ENCODE data around the gene PGAP1.

The PGAP1 gene

GRCh38 chr2:196801674-196802261, 124.7 kb downstream of the PGAP1 start:
- TF ChIP-seq POLR2AphosphoS5 (IDR thresholded peaks at IDR 0.05; ENCODE audit: low read depth, low read length) (no peak), SIN3A (IDR thresholded peaks at IDR 0.05; ENCODE audit: borderline replicate concordance, insufficient read depth, low read length) (no peak), FOXP2 (optimal IDR thresholded peaks at IDR 0.05; ENCODE audit: borderline replicate concordance, extremely low read depth, extremely low read length, insufficient read depth) (no peak), TAF1 (IDR thresholded peaks at IDR 0.05; ENCODE audit: borderline replicate concordance, insufficient read depth, low read length) (no peak), REST (IDR thresholded peaks at IDR 0.05; ENCODE audit: insufficient read depth in 1 of 2, low read depth in 2 of 2, low read length in 2 of 2) (no peak)

GRCh38 chr2:196798980-196799379, 127.5 kb downstream of the PGAP1 start:
- TF ChIP-seq REST (IDR thresholded peaks at IDR 0.05; ENCODE audit: insufficient read depth in 1 of 2, low read depth in 2 of 2, low read length in 2 of 2), result no peak
- no peak for TF ChIP-seq POLR2AphosphoS5 (IDR thresholded peaks at IDR 0.05; ENCODE audit: low read depth, low read length)
- no peak for TF ChIP-seq SIN3A (IDR thresholded peaks at IDR 0.05; ENCODE audit: borderline replicate concordance, insufficient read depth, low read length)
- TF ChIP-seq FOXP2 (optimal IDR thresholded peaks at IDR 0.05; ENCODE audit: borderline replicate concordance, extremely low read depth, extremely low read length, insufficient read depth), result no peak
- no peak for TF ChIP-seq TAF1 (IDR thresholded peaks at IDR 0.05; ENCODE audit: borderline replicate concordance, insufficient read depth, low read length)

GRCh38 chr2:196792865-196793264, 133.6 kb downstream of the PGAP1 start:
- TF ChIP-seq REST (IDR thresholded peaks at IDR 0.05; ENCODE audit: insufficient read depth in 1 of 2, low read depth in 2 of 2, low read length in 2 of 2), result no peak
- no peak for TF ChIP-seq POLR2AphosphoS5 (IDR thresholded peaks at IDR 0.05; ENCODE audit: low read depth, low read length)
- no peak for TF ChIP-seq FOXP2 (optimal IDR thresholded peaks at IDR 0.05; ENCODE audit: borderline replicate concordance, extremely low read depth, extremely low read length, insufficient read depth)
- TF ChIP-seq SIN3A (IDR thresholded peaks at IDR 0.05; ENCODE audit: borderline replicate concordance, insufficient read depth, low read length), result no peak
- no peak for TF ChIP-seq TAF1 (IDR thresholded peaks at IDR 0.05; ENCODE audit: borderline replicate concordance, insufficient read depth, low read length)

GRCh38 chr2:196783431-196784094, 142.9 kb downstream of the PGAP1 start:
- no peak for TF ChIP-seq POLR2AphosphoS5 (IDR thresholded peaks at IDR 0.05; ENCODE audit: low read depth, low read length)
- no peak for TF ChIP-seq REST (IDR thresholded peaks at IDR 0.05; ENCODE audit: insufficient read depth in 1 of 2, low read depth in 2 of 2, low read length in 2 of 2)
- TF ChIP-seq FOXP2 (optimal IDR thresholded peaks at IDR 0.05; ENCODE audit: borderline replicate concordance, extremely low read depth, extremely low read length, insufficient read depth), result no peak
- TF ChIP-seq SIN3A (IDR thresholded peaks at IDR 0.05; ENCODE audit: borderline replicate concordance, insufficient read depth, low read length), result no peak
- no peak for TF ChIP-seq TAF1 (IDR thresholded peaks at IDR 0.05; ENCODE audit: borderline replicate concordance, insufficient read depth, low read length)
